ENCODE results near the gene C11orf21.

DNA sequence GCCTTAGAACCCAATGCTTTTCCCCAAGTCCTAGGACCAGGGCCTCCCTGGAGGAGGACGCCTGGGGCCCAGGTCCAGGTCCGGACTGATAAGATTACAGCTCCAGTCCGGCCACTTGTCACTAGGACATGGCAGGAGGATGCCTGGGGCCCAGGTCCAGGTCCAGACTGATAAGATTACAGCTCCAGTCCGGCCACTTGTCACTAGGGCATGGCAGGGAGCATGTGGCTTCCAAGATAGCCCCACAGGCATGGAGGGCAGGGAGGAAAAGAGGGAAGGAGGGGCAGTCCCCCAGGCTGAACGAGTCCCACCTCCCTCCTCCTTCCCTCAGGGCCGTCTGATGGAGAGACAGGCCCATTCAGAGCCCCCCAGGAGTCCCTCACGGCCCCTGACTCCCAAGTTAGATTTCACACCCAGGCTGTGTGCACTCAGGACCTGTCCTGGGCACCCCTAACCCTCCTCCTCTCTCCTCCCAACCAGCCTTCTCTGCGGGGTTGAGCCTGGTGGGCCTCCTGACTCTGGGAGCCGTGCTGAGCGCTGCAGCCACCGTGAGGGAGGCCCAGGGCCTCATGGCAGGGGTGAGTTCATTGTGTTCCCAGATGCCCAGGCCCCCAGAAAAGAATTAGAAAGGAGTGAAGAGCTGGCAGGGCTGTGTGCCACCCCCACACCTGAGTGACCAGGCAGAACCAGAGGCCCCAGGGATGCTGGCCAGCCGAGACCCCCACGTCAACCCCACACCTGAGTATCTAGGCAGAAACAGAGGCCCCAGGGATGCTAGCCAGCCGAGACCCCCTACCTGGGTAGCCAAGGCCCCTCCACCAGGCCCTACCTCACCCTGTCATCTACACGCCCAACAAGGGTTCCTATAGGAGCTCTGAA is 2.1 kb upstream of the C11orf21 start:
- TF ChIP-seq, protein P1, sequence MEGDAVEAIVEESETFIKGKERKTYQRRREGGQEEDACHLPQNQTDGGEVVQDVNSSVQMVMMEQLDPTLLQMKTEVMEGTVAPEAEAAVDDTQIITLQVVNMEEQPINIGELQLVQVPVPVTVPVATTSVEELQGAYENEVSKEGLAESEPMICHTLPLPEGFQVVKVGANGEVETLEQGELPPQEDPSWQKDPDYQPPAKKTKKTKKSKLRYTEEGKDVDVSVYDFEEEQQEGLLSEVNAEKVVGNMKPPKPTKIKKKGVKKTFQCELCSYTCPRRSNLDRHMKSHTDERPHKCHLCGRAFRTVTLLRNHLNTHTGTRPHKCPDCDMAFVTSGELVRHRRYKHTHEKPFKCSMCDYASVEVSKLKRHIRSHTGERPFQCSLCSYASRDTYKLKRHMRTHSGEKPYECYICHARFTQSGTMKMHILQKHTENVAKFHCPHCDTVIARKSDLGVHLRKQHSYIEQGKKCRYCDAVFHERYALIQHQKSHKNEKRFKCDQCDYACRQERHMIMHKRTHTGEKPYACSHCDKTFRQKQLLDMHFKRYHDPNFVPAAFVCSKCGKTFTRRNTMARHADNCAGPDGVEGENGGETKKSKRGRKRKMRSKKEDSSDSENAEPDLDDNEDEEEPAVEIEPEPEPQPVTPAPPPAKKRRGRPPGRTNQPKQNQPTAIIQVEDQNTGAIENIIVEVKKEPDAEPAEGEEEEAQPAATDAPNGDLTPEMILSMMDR (IDR thresholded peaks at IDR 0.05): no peak
- no peak for TF ChIP-seq POLR2A (IDR thresholded peaks at IDR 0.05)

All from adrenal gland (tissue), 5 donors.